HL-60 (cell line): ENCODE results near the gene KCTD13.

ENCODE experiments used
- DNase-seq, 2 experiments: peaks; one replicate each; pipeline ENCODE4 v3.0.0-alpha.2; 2010 to 2020; ENCODE audit warnings: low read depth in 1 of 2, low spot score in 1 of 2
- H3K27ac ChIP-seq: fragments of 250-450 bp; sonication (Bioruptor Pico); replicated peaks from 2 replicates; pipeline ENCODE4 v1.5.1; 2020; ENCODE audit warnings: mild to moderate bottlenecking, moderate library complexity
- H3K27me3 ChIP-seq: fragments of 250-450 bp; sonication (Bioruptor Pico); 2 replicates; pipeline ENCODE4 v1.5.1; 2021; ENCODE audit warnings: mild to moderate bottlenecking, moderate library complexity; ENCODE audit not compliant: insufficient read depth, poor library complexity, severe bottlenecking
- H3K4me3 ChIP-seq: replicated peaks from 2 replicates; pipeline ENCODE4 v1.5.1; 2011; ENCODE audit warnings: mild to moderate bottlenecking, control low read depth, low read length; ENCODE audit not compliant: insufficient read depth
- CTCF ChIP-seq: IDR thresholded peaks from one replicate; pipeline ENCODE4 v1.5.1; 2011; ENCODE audit warnings: low read length, control low read depth, inconsistent platforms; ENCODE audit not compliant: insufficient read depth
- GABPA ChIP-seq: IDR thresholded peaks from 2 replicates; pipeline ENCODE4 v1.6.1; 2012; ENCODE audit warnings: low read depth
- POLR2AphosphoS5 ChIP-seq: IDR thresholded peaks from 2 replicates; pipeline ENCODE4 v1.6.1; 2012; ENCODE audit warnings: low read depth
- REST ChIP-seq: IDR thresholded peaks from 2 replicates; pipeline ENCODE4 v1.6.1; 2012; ENCODE audit warnings: low read depth; ENCODE audit not compliant: insufficient replicate concordance
- SPI1 ChIP-seq: IDR thresholded peaks from 2 replicates; pipeline ENCODE4 v1.6.1; 2012; ENCODE audit warnings: low read depth, mild to moderate bottlenecking, borderline replicate concordance

KCTD13 gene

DNA sequence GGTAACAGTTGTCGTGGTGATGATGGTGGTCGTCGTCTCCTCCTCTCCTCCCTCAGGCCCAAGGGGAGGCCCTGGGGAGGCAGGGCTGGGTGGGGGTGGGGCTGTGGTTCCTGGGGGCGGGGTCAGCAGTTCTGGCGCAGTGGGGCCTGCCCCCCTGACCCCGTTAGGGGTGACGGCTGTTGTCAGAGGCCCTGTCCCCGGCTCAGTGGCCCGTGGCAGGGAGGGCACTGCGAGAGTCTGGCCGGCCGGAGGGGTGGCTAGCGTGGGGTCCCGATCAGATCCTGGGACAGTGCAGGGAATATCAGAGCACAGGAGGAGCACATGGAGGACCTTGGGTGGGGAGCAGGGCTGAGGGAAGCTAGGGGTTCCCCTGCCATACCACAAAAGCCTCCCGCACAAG, 29.2 kb downstream of the KCTD13 start:
- H3K4me3 ChIP-seq = no peak overlapping the region
- peaks cover 8% of the 10 kb centered on the region for H3K27me3 ChIP-seq
- H3K27ac ChIP-seq = no peak overlapping the region
- no peak for DNase-seq
- TF ChIP-seq REST (no peak), GABPA (no peak), POLR2AphosphoS5 (no peak), CTCF (no peak), SPI1 (no peak)

DNA sequence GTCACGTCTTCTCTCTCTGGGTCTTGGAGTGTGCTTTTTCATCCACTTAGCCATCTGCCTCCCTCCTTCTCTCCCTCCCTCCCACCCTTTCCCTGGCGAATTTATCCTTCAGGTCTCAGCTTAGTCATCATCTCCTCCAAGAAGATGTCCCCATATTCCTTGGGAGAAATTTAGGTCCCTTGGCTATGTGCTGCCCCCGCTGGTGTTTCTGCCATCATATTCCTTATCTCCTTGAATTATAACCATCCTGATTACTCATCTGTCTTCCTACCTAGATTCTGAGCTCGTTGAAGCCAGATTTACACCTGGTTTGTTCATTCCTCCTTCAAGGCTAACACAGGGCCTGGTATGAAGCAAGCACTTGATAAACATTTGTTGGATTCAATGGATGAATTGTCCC, 31.7 kb downstream of the KCTD13 start:
- Histone ChIP-seq H3K4me3 (no peak overlapping the region), H3K27ac (no peak overlapping the region), H3K27me3 (peaks cover 8% of the 10 kb centered on the region)
- DNase-seq = no peak
- no peak for TF ChIP-seq CTCF
- TF ChIP-seq POLR2AphosphoS5 = no peak
- TF ChIP-seq SPI1 = no peak
- no peak for TF ChIP-seq GABPA
- no peak for TF ChIP-seq REST

DNA sequence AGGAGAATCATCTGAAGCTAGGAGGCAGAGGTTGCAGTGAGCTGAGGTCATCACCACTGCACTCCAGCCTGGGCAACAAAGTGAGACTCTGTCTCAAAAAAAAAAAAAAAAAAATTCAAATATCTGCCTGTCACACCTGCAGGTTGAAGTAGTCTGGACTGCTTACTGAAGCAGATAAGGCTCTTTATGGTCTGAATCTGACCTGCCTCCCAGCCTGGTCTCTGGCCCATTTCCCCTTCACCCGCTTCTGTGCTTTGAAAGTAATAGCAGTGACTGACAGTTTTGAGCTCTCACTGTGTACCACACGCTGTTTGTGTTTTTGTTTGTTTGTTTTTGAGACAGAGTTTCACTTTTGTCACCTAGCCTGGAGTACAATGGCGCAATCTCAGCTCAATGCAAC, 32.5 kb downstream of the KCTD13 start:
- DNase-seq = no peak

More for the DNA sequence above, 32.5 kb downstream of the KCTD13 start:
- H3K4me3 ChIP-seq = no peak overlapping the region
- no peak overlapping the region for H3K27ac ChIP-seq
- TF ChIP-seq CTCF (no peak), REST (no peak), SPI1 (no peak), GABPA (no peak), POLR2AphosphoS5 (no peak)
- peaks cover 7% of the 10 kb centered on the region for H3K27me3 ChIP-seq
